Natural killer cell (primary cell): ENCODE data around the gene PRICKLE2. TPM values are rescaled to one million over a fixed set of nuclear protein-coding genes. Genes with fewer than 3 reads are reported as not detected.

Experiments used
- ATAC-seq, 3 donors: fragments of 150-1000 bp in 2 of 3; fragments of 200-7000 bp in 1 of 3; cut with Tn5 transposase; 1 replicate in 1 of 3; 2 replicates in 2 of 3; pipeline ENCODE4 v1.10.0; 2021; ENCODE audit warnings: mild to moderate bottlenecking in 2 of 3, moderate library complexity in 2 of 3
- DNase-seq, 2 donors: peaks; one replicate each; pipeline versions ENCODE4 v3.0.0 to v3.0.0-alpha.2; 2013 to 2021; ENCODE audit warnings: mixed read lengths in 1 of 2
- H3K27ac ChIP-seq: one replicate; pipeline ENCODE4 v1.5.1; 2013; ENCODE audit warnings: mild to moderate bottlenecking, low read length
- H3K27me3 ChIP-seq: one replicate; pipeline ENCODE4 v1.6.1; 2013; ENCODE audit warnings: low read length; ENCODE audit not compliant: control insufficient read depth, insufficient read depth
- H3K36me3 ChIP-seq: one replicate; pipeline ENCODE4 v1.6.1; 2013; ENCODE audit warnings: low read length; ENCODE audit not compliant: control insufficient read depth, insufficient read depth
- H3K4me1 ChIP-seq: one replicate; pipeline ENCODE4 v1.6.1; 2013; ENCODE audit warnings: low read length; ENCODE audit not compliant: control insufficient read depth, insufficient read depth
- H3K4me3 ChIP-seq: one replicate; pipeline ENCODE4 v1.5.1; 2013; ENCODE audit warnings: low read length
- H3K9me3 ChIP-seq: one replicate; pipeline ENCODE4 v1.6.1; 2013; ENCODE audit warnings: low read length; ENCODE audit not compliant: control insufficient read depth, insufficient read depth
- H3K27ac Mint-ChIP-seq, 2 donors: one replicate each; pipeline ENCODE4 v1.8.0; 2022; ENCODE audit warnings: mild to moderate bottlenecking in 2 of 2, mixed read lengths in 2 of 2, moderate library complexity in 1 of 2
- H3K27me3 Mint-ChIP-seq, 2 donors: one replicate each; pipeline ENCODE4 v1.8.0; 2022; ENCODE audit warnings: low read depth in 2 of 2, mixed read lengths in 2 of 2
- H3K36me3 Mint-ChIP-seq: one replicate; pipeline ENCODE4 v1.8.0; 2022; ENCODE audit warnings: mixed read lengths
- H3K4me1 Mint-ChIP-seq, 2 donors: one replicate each; pipeline ENCODE4 v1.8.0; 2022; ENCODE audit warnings: mixed read lengths in 2 of 2
- H3K4me3 Mint-ChIP-seq: one replicate; pipeline ENCODE4 v1.8.0; 2022; ENCODE audit warnings: mild to moderate bottlenecking, moderate library complexity, mixed read lengths
- H3K9me3 Mint-ChIP-seq, 2 donors: one replicate each; pipeline ENCODE4 v1.8.0; 2022; ENCODE audit warnings: mixed read lengths in 2 of 2
- WGBS: methylation state at CpG from one replicate; pipeline ENCODE4 v1.1.7; 2013; ENCODE audit warnings: missing lambda C conversion rate; ENCODE audit not compliant: insufficient coverage; 5-methylcytosine and 5-hydroxymethylcytosine counted together
- intact Hi-C: fragments of 100-400 bp; cut with micrococcal nuclease; formaldehyde crosslinking; loops from one replicate; pipeline ENCODE4 v1.14.2; 2022
- total RNA-seq, 4 donors: library from RNA; stranded (reverse); fragments of 120-200 nt in 1 of 4; gene quantifications; one replicate each; pipeline versions ENCODE4 v1.2.3 to v1.2.4, GENCODE V29; 2013 to 2022
- TF ChIP-seq, protein P1 (sequence below): fragments of 200-600 bp; IDR thresholded peaks from one replicate; pipeline ENCODE4 v1.8.0; 2022; ENCODE audit warnings: antibody characterized with exemption

PRICKLE2 gene
- total RNA-seq, 3 donors from 2014 or later (not counting 1 experiment from before 2014, with no cell fraction given): 0.07 to 3.3 (median 1.8) TPM

- H3K27me3 Mint-ChIP-seq: no peaks in the 10 kb centered on the region
- no peaks in the 10 kb centered on the region for H3K36me3 Mint-ChIP-seq
- ATAC-seq (no peak), DNase-seq (no peak)
- H3K27ac Mint-ChIP-seq: no peak overlapping the region
- H3K4me1 Mint-ChIP-seq: no peaks in the 10 kb centered on the region
- H3K9me3 Mint-ChIP-seq: peaks cover 0 to 2% of the 10 kb centered on the region in 2 donors
- TF ChIP-seq, protein P1, sequence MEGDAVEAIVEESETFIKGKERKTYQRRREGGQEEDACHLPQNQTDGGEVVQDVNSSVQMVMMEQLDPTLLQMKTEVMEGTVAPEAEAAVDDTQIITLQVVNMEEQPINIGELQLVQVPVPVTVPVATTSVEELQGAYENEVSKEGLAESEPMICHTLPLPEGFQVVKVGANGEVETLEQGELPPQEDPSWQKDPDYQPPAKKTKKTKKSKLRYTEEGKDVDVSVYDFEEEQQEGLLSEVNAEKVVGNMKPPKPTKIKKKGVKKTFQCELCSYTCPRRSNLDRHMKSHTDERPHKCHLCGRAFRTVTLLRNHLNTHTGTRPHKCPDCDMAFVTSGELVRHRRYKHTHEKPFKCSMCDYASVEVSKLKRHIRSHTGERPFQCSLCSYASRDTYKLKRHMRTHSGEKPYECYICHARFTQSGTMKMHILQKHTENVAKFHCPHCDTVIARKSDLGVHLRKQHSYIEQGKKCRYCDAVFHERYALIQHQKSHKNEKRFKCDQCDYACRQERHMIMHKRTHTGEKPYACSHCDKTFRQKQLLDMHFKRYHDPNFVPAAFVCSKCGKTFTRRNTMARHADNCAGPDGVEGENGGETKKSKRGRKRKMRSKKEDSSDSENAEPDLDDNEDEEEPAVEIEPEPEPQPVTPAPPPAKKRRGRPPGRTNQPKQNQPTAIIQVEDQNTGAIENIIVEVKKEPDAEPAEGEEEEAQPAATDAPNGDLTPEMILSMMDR: no peak
- no peak overlapping the region for H3K27ac ChIP-seq
- H3K4me3 Mint-ChIP-seq: no peak overlapping the region
- 93% methylated on average over 13 of the region's 13 CpGs for WGBS
- H3K9me3 ChIP-seq: no peaks in the 10 kb centered on the region
- no peaks in the 10 kb centered on the region for H3K4me1 ChIP-seq
- H3K36me3 ChIP-seq: no peaks in the 10 kb centered on the region
- H3K27me3 ChIP-seq: no peaks in the 10 kb centered on the region
- intact Hi-C loops: no loop called here
- H3K4me3 ChIP-seq: no peak overlapping the region
These were observed 78.1 kb downstream of the PRICKLE2 start for GRCh38 chr3:64147211-64147610.

GRCh38 chr3:64145438-64145837 lies 79.8 kb downstream of the PRICKLE2 start:
- Histone ChIP-seq H3K27ac (no peak overlapping the region), H3K27me3 (no peaks in the 10 kb centered on the region), H3K36me3 (no peaks in the 10 kb centered on the region), H3K4me3 (no peak overlapping the region), H3K9me3 (no peaks in the 10 kb centered on the region), H3K4me1 (no peaks in the 10 kb centered on the region)
- TF ChIP-seq, protein P1: no peak
- ATAC-seq (no peak), DNase-seq (no peak)
- Mint-ChIP-seq H3K27me3 (no peaks in the 10 kb centered on the region), H3K27ac (no peak overlapping the region), H3K4me1 (no peaks in the 10 kb centered on the region), H3K9me3 (peaks cover 0 to 2% of the 10 kb centered on the region in 2 donors), H3K4me3 (no peak overlapping the region), H3K36me3 (no peaks in the 10 kb centered on the region)
- WGBS: 86% methylated on average over 2 of the region's 2 CpGs
- intact Hi-C loops: no loop called here

DNA sequence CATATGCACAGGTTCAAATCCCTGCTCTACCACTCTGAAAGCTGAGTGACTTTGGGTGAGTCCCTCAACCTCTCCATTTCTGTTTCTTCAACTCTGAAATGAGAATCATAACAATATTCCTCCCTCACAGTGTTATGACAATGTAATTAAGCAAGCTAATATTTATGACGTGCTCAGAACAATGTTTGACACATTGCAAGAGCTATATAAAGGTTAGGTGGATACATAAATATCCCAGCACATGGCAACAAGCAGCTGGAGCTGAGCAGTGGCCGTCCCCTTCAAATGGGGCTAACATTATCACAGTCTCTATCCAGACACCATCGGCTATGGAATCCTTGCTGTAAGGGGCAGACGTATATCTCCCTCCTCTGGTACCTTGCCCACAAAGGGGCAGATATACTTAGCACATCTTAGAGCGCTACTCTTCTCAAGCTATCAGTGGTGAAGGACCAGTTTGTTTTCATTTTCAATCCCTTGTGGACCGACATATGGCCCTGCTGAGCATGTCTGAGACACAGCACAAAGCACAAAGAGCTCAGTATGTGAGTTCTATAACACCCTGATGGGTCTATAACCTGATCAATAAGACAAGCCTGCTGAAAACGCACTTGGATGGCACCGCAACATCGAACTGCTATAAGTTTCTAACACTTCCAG lies 80.9 kb downstream of the PRICKLE2 start:
- Histone ChIP-seq H3K27me3 (no peaks in the 10 kb centered on the region), H3K36me3 (no peaks in the 10 kb centered on the region), H3K4me1 (no peaks in the 10 kb centered on the region), H3K9me3 (no peaks in the 10 kb centered on the region), H3K4me3 (no peak overlapping the region), H3K27ac (no peak overlapping the region)
- Mint-ChIP-seq H3K27ac (no peak overlapping the region), H3K4me1 (no peaks in the 10 kb centered on the region), H3K36me3 (no peaks in the 10 kb centered on the region), H3K27me3 (no peaks in the 10 kb centered on the region), H3K9me3 (peaks cover 0 to 2% of the 10 kb centered on the region in 2 donors), H3K4me3 (no peak overlapping the region)
- ATAC-seq (no peak), DNase-seq (no peak)
- TF ChIP-seq, protein P1: no peak
- WGBS: 86% methylated on average over 8 of the region's 9 CpGs
- intact Hi-C loops: no loop called here
